WTC11 (cell line): ENCODE data around the gene OGFR.

Experiments
- CBFB ChIP-seq: sonication (generic); formaldehyde crosslinking; IDR thresholded peaks from 2 replicates; pipeline ENCODE4 v1.8.1; 2022; ENCODE audit warnings: mild to moderate bottlenecking, low read depth, missing genetic modification reagents
- CREB1 ChIP-seq: sonication (generic); formaldehyde crosslinking; IDR thresholded peaks from 2 replicates; pipeline ENCODE4 v1.8.0; 2023; ENCODE audit warnings: mild to moderate bottlenecking, missing genetic modification reagents

DNA sequence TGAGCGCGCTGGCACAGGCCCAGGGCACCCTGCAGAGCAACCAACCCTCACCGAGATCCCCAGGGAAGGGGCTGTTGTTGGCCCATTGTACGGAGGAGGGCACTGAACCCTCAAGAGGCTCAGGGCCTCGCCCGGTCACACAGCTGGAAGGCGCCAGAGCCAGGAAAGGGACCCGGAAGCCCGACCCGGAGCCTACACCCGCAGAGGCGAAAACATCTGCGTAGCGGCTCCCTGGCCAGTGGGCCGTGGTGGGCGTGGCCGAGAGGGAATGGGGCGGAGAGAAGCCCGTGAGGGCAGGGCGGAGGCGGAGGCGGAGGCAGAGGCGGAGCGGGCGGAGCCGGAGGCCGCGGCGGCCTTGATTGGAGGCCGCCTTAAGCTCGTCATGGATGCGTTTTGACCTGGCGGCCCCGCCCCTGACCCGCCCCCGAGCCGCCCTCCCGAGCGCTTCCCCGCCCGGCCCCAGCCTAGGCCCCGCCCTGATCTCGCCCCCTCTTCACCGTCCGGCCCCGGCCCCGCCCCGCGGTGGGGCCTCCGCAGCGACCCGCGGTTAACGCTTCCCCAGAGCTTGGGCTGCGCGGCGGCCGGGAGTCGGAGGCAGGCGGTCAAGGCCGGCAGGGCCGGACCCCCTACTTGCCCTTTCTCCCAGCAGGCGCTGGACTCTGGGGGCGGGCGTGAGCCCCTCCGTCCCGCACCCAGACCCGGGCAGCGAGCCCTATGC is 10.5 kb upstream of the OGFR start:
- TF ChIP-seq CBFB (CRISPR knock-in tag) (no peak), CREB1 (CRISPR knock-in tag) (no peak)
